ENCODE data around the gene LRP1B. TPM values are rescaled to one million over a fixed set of nuclear protein-coding genes. Genes with fewer than 3 reads are reported as not detected.

The LRP1B gene
- total RNA-seq, 1 donor from 2014 or later = 8.8 TPM

DNA sequence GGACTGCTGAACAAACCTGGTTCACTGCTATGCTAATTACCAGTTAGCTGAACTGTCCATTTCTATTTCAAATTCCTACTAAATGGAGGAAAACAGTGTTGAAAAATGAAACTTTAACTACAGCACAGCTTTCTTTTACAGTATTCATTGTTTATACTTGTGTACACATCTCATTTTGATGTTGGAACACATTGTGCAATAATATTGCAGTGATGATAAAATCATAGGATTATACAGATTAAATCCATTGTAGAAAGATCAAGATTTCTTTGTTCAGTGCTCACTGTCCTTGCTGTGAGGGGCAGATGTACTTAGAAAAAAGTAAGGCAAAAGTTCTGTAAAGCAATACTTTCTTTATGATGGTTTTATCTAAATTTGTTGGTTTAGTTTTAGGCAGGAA, 1055.1 kb downstream of the LRP1B start:
- H3K9me3 ChIP-seq = no peaks in the 10 kb centered on the region
- H3K4me3 ChIP-seq = no peak overlapping the region
- H3K27me3 ChIP-seq = no peaks in the 10 kb centered on the region
- no peaks in the 10 kb centered on the region for H3K36me3 ChIP-seq
- H3K27ac ChIP-seq = no peak overlapping the region
- TF ChIP-seq, protein P1, sequence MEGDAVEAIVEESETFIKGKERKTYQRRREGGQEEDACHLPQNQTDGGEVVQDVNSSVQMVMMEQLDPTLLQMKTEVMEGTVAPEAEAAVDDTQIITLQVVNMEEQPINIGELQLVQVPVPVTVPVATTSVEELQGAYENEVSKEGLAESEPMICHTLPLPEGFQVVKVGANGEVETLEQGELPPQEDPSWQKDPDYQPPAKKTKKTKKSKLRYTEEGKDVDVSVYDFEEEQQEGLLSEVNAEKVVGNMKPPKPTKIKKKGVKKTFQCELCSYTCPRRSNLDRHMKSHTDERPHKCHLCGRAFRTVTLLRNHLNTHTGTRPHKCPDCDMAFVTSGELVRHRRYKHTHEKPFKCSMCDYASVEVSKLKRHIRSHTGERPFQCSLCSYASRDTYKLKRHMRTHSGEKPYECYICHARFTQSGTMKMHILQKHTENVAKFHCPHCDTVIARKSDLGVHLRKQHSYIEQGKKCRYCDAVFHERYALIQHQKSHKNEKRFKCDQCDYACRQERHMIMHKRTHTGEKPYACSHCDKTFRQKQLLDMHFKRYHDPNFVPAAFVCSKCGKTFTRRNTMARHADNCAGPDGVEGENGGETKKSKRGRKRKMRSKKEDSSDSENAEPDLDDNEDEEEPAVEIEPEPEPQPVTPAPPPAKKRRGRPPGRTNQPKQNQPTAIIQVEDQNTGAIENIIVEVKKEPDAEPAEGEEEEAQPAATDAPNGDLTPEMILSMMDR (IDR thresholded peaks at IDR 0.05) = no peak
- TF ChIP-seq POLR2AphosphoS5 (IDR thresholded peaks at IDR 0.05; ENCODE audit: insufficient read depth in 1 of 2, low read depth in 1 of 2) (no peak), POLR2A (IDR thresholded peaks at IDR 0.05) (no peak)
- DNase-seq (ENCODE audit: extremely low spot score in 2 of 2) = no peak
- intact Hi-C loops (cut with DNase I) = no loop called here
- no peaks in the 10 kb centered on the region for H3K4me1 ChIP-seq

DNA sequence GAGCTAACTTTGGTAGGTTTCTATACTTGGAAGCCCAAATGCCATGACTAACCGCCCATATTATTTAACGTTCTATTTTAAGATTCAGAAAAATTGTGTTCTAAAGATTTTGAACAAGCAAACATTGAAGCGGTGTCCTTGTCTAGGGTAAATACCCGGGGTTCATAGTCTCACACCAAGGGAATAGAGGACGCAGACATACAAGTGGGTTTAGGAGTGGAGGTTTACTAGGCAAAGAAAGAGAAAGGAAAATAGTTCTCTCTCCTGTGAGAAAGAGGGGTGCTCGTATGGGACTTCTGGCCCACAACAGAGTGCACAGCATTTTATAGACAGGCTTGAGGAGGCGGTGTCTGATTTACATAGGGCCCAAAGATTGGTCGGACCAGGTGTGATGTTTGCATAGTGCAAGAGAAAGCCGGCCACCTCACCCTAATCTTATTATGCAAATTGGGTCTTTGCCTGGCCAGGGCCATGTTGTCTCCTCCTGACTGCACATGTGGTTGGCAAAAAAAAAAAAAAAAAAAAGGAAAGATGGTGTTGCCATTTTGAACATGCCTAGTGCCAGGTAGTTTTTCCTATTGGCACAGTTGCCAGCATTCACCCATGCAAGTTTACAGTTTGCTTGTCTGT, 1062.6 kb downstream of the LRP1B start:
- no peak overlapping the region for H3K4me3 ChIP-seq
- no peak overlapping the region for H3K27ac ChIP-seq
- TF ChIP-seq POLR2A (IDR thresholded peaks at IDR 0.05) = no peak
- no peaks in the 10 kb centered on the region for H3K27me3 ChIP-seq
- intact Hi-C loops (cut with DNase I) = no loop called here
- H3K9me3 ChIP-seq = no peaks in the 10 kb centered on the region
- no peak for DNase-seq (ENCODE audit: extremely low spot score in 2 of 2)
- H3K4me1 ChIP-seq = no peaks in the 10 kb centered on the region
- H3K36me3 ChIP-seq = no peaks in the 10 kb centered on the region

DNA sequence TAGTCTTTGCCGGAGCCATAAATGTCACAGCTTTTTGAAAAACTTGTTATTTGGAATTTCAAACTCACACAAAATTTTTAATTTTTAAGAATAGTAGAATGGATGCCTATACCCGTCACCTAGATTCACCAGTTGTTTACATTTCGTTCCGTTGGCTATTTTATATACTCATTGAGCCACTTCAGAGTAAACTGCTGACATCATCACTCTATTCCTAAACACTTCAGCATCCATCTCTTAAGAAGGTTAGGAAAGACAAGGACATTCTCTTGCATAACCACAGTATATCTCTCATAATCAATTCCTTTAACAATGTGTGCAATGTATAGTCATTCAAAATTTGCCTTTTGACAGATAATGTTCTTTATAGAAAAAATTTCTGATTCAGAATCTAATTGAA, 1065.8 kb downstream of the LRP1B start:
- H3K4me1 ChIP-seq = no peaks in the 10 kb centered on the region
- H3K36me3 ChIP-seq = no peaks in the 10 kb centered on the region
- H3K9me3 ChIP-seq = no peaks in the 10 kb centered on the region
- no peak overlapping the region for H3K4me3 ChIP-seq
- intact Hi-C loops (cut with DNase I) = no loop called here
- TF ChIP-seq POLR2A (IDR thresholded peaks at IDR 0.05) (no peak), POLR2AphosphoS5 (IDR thresholded peaks at IDR 0.05; ENCODE audit: insufficient read depth in 1 of 2, low read depth in 1 of 2) (no peak)
- TF ChIP-seq, protein P1 (IDR thresholded peaks at IDR 0.05) = no peak
- no peak overlapping the region for H3K27ac ChIP-seq
- no peak for DNase-seq (ENCODE audit: extremely low spot score in 2 of 2)
- H3K27me3 ChIP-seq = no peaks in the 10 kb centered on the region

DNA sequence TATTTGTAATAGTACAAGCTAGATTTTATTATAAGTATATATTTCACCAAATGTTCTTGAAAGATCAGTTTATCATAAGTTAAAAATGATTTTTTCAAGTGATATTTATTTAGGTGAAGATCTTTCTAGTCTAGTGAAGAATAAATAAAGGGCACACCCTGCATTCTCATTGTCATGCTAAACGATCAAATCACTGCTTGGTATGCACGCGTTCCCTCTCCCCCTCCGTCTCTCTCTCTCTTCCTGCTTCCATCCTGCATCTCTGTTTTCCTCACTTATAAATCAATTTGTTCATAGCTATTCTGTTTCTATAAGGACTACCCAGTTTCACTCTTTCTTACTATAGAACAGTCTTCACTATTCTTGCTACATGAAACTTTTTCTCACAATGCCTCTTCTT, 1067.4 kb downstream of the LRP1B start:
- Histone ChIP-seq H3K9me3 (no peaks in the 10 kb centered on the region), H3K27me3 (no peaks in the 10 kb centered on the region), H3K36me3 (no peaks in the 10 kb centered on the region), H3K4me1 (no peaks in the 10 kb centered on the region), H3K4me3 (no peak overlapping the region), H3K27ac (no peak overlapping the region)
- intact Hi-C loops (cut with DNase I) = no loop called here
- no peak for DNase-seq (ENCODE audit: extremely low spot score in 2 of 2)
- TF ChIP-seq POLR2A (IDR thresholded peaks at IDR 0.05) (no peak), POLR2AphosphoS5 (IDR thresholded peaks at IDR 0.05; ENCODE audit: insufficient read depth in 1 of 2, low read depth in 1 of 2) (no peak)

DNA sequence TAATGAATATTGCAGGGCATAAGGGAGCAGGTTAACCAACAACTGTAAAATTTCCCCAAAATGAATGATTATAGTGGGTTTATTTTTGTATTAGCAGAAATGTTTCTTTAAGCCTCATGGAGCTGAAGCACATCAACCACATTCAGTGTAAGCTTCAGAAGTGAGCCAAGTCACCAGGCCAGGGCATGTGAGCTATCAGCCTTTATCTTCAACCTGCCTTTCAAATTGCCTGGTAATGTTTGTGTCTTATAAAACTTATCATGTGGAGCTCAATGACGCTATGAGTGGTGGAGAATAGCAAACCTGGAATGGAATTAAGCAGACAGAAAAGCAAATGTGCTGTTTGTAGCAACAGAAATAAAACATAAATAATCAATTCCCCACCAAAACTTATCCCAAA, 1068.4 kb downstream of the LRP1B start:
- H3K27me3 ChIP-seq = no peaks in the 10 kb centered on the region
- no peaks in the 10 kb centered on the region for H3K36me3 ChIP-seq
- intact Hi-C loops (cut with DNase I) = no loop called here
- H3K9me3 ChIP-seq = no peaks in the 10 kb centered on the region
- TF ChIP-seq POLR2AphosphoS5 (IDR thresholded peaks at IDR 0.05; ENCODE audit: insufficient read depth in 1 of 2, low read depth in 1 of 2) = no peak
- no peak for TF ChIP-seq POLR2A (IDR thresholded peaks at IDR 0.05)
- TF ChIP-seq, protein P1 (IDR thresholded peaks at IDR 0.05) = no peak
- no peak for DNase-seq (ENCODE audit: extremely low spot score in 2 of 2)
- no peaks in the 10 kb centered on the region for H3K4me1 ChIP-seq
- H3K4me3 ChIP-seq = no peak overlapping the region
- H3K27ac ChIP-seq = no peak overlapping the region

DNA sequence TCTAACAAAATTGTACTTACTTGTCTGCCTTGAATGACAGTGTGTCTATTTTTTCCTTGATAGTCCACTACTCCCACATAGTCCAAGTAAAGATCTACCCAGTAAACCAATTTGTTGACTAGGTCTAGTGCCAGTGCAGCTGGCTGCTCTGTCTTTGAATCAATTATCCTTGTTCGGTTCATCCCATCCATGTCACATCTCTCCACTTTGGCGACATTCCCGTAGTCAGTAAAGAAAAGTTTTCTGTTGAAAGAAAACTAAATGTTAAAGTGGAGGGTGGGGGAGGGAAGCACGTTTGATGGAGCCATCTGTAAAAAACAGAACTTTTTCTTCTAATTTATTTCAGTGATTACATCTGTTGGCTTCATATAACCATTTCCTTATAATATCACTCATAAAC, 1068.8 kb downstream of the LRP1B start:
- Histone ChIP-seq H3K27ac (no peak overlapping the region), H3K27me3 (no peaks in the 10 kb centered on the region), H3K9me3 (no peaks in the 10 kb centered on the region), H3K36me3 (no peaks in the 10 kb centered on the region), H3K4me3 (no peak overlapping the region), H3K4me1 (no peaks in the 10 kb centered on the region)
- intact Hi-C loops (cut with DNase I) = no loop called here
- TF ChIP-seq POLR2A (IDR thresholded peaks at IDR 0.05) (no peak), POLR2AphosphoS5 (IDR thresholded peaks at IDR 0.05; ENCODE audit: insufficient read depth in 1 of 2, low read depth in 1 of 2) (no peak)
- TF ChIP-seq, protein P1 (IDR thresholded peaks at IDR 0.05) = no peak
- no peak for DNase-seq (ENCODE audit: extremely low spot score in 2 of 2)

All from vagina (tissue), 2 donors.